ENCODE results near the gene IMMP2L.

DNA sequence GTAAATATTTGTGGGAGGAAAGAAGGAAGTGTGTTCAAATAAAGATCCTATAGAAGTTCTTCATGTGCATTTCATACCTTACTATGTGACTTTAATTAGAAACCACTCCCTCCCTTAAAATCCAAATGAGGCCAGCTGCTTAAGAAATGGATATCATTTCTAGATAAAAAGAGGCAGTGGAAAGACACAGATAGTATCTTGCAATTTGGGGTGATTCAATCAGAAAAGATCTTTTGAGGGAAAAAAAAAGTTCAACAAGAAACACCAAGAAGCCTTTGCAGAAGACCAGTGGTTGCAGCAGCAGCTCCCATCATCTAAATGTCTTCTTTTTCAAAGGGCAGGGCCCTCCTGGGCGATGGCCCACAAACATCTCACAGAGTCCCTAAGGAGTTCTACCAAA, 271.3 kb downstream of the IMMP2L start:
- no peak for TF ChIP-seq ATF6 (CRISPR knock-in tag; IDR thresholded peaks at IDR 0.05)
- TF ChIP-seq, protein P1, sequence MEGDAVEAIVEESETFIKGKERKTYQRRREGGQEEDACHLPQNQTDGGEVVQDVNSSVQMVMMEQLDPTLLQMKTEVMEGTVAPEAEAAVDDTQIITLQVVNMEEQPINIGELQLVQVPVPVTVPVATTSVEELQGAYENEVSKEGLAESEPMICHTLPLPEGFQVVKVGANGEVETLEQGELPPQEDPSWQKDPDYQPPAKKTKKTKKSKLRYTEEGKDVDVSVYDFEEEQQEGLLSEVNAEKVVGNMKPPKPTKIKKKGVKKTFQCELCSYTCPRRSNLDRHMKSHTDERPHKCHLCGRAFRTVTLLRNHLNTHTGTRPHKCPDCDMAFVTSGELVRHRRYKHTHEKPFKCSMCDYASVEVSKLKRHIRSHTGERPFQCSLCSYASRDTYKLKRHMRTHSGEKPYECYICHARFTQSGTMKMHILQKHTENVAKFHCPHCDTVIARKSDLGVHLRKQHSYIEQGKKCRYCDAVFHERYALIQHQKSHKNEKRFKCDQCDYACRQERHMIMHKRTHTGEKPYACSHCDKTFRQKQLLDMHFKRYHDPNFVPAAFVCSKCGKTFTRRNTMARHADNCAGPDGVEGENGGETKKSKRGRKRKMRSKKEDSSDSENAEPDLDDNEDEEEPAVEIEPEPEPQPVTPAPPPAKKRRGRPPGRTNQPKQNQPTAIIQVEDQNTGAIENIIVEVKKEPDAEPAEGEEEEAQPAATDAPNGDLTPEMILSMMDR (IDR thresholded peaks at IDR 0.05): no peak
- no peak for TF ChIP-seq E2F4 (CRISPR knock-in tag; IDR thresholded peaks at IDR 0.05; ENCODE audit: borderline replicate concordance, low read depth)
- TF ChIP-seq, protein P2, sequence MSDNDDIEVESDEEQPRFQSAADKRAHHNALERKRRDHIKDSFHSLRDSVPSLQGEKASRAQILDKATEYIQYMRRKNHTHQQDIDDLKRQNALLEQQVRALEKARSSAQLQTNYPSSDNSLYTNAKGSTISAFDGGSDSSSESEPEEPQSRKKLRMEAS (CRISPR knock-in tag; IDR thresholded peaks at IDR 0.05): no peak
- no peak for TF ChIP-seq CREB1 (CRISPR knock-in tag; IDR thresholded peaks at IDR 0.05)

Measured in WTC11 (cell line).